ENCODE results near the gene MYL9.

The MYL9 gene

GRCh38 chr20:36572701-36573102 is 31.4 kb downstream of the MYL9 start:
- TF ChIP-seq ZFX (IDR thresholded peaks at IDR 0.05) (no peak), CTCF (conservative IDR thresholded peaks at IDR 0.05) (no peak)
- H3K27ac ChIP-seq = no peak overlapping the region

GRCh38 chr20:36573103-36573797 is 31.9 kb downstream of the MYL9 start, which contains the start of gene TGIF2:
TSS of gene TGIF2 (plus strand) at chr20:36573597. CDS start at chr20:36578775, 5,178 bp downstream.
- peak within 1 kb of the TSS; percentile 71 for H3K27ac ChIP-seq
- no peak for TF ChIP-seq ZFX (IDR thresholded peaks at IDR 0.05)
- no peak for TF ChIP-seq CTCF (conservative IDR thresholded peaks at IDR 0.05)

- TF ChIP-seq ZFX (IDR thresholded peaks at IDR 0.05) (no peak), CTCF (conservative IDR thresholded peaks at IDR 0.05) (no peak)
- H3K27ac ChIP-seq = peak overlapping the region; percentile 71
Observed at GRCh38 chr20:36573798-36574365, 32.6 kb downstream of the MYL9 start.

- H3K27ac ChIP-seq = peak overlapping the region; percentile 71
- TF ChIP-seq CTCF (conservative IDR thresholded peaks at IDR 0.05) (no peak), ZFX (IDR thresholded peaks at IDR 0.05) (peak; percentile 42; the same call in 1 of the 2 replicates)
Observed at GRCh38 chr20:36574366-36575135, 33.2 kb downstream of the MYL9 start.

GRCh38 chr20:36576081-36576445 is 34.7 kb downstream of the MYL9 start:
- peak overlapping the region; percentile 71 for H3K27ac ChIP-seq
- TF ChIP-seq CTCF (conservative IDR thresholded peaks at IDR 0.05) = no peak
- TF ChIP-seq ZFX (IDR thresholded peaks at IDR 0.05) = no peak

GRCh38 chr20:36578356-36579041 is 37.2 kb downstream of the MYL9 start:
- no peak for TF ChIP-seq ZFX (IDR thresholded peaks at IDR 0.05)
- TF ChIP-seq CTCF (conservative IDR thresholded peaks at IDR 0.05) = no peak
- H3K27ac ChIP-seq = no peak overlapping the region

Measured in C4-2B (cell line).